Ovary (tissue), 9 donors: ENCODE results near the gene TTC16. TPM values are rescaled to one million over a fixed set of nuclear protein-coding genes. Genes with fewer than 3 reads are reported as not detected.
A peak's percentile ranks its signal among the peaks of the same experiment; 100 is the strongest.

Experiments
- DNase-seq, 5 donors: peaks; one replicate each; pipeline ENCODE4 v3.0.0-alpha.2; 2019 to 2020
- H3K27ac ChIP-seq, 2 donors: fragments of 200-600 bp; one replicate each; pipeline versions ENCODE4 v1.5.1 to v1.8.0; 2019 to 2022
- H3K27me3 ChIP-seq: fragments of 200-600 bp; one replicate; pipeline ENCODE4 v1.8.0; 2022
- H3K36me3 ChIP-seq: fragments of 200-600 bp; sonication (generic); one replicate; pipeline ENCODE4 v1.5.1; 2019
- H3K4me1 ChIP-seq: one replicate; pipeline ENCODE4 v1.8.1; 2013; ENCODE audit warnings: mild to moderate bottlenecking, moderate library complexity; ENCODE audit not compliant: insufficient read depth
- H3K4me3 ChIP-seq: fragments of 200-600 bp; sonication (generic); one replicate; pipeline ENCODE4 v1.5.1; 2017
- H3K9me3 ChIP-seq, 2 donors: fragments of 200-600 bp in 1 of 2; sonication (generic) in 1 of 2; one replicate each; pipeline versions ENCODE4 v1.5.1 to v1.8.1; 2013 to 2019; ENCODE audit warnings: mild to moderate bottlenecking in 1 of 2, moderate library complexity in 1 of 2
- CTCF ChIP-seq, 3 donors: fragments of 450-650 bp in 2 of 3; fragments of 200-600 bp in 1 of 3; IDR thresholded peaks; one replicate each; pipeline versions ENCODE4 v1.5.1 to v1.8.0; 2016 to 2022; ENCODE audit warnings: antibody characterized with exemption in 3 of 3, mild to moderate bottlenecking in 1 of 3
- EP300 ChIP-seq: sonication (generic); formaldehyde crosslinking; IDR thresholded peaks from one replicate; pipeline ENCODE4 v1.6.1; 2017; ENCODE audit warnings: antibody characterized with exemption
- POLR2A ChIP-seq: fragments of 450-650 bp; IDR thresholded peaks from one replicate; pipeline ENCODE4 v1.6.1; 2017; ENCODE audit warnings: antibody characterized with exemption, mild to moderate bottlenecking, moderate library complexity
- WGBS, 3 donors: extraction: QIAGEN DNeasy Blood & Tissue Kit in 1 of 3; methylation state at CpG; one replicate each; pipeline versions ENCODE4 v1.1.5 to v1.1.7; 2013 to 2017; 5-methylcytosine and 5-hydroxymethylcytosine counted together
- intact Hi-C, 4 donors: fragments of 100-400 bp; cut with DNase I; formaldehyde crosslinking; loops; one replicate each; pipeline versions ENCODE4 v1.11.0 to v1.15.1; 2022 to 2023
- polyA plus RNA-seq, 2 donors: library from polyadenylated mRNA; stranded (reverse); fragments of 200-250 nt in 1 of 2; fragments of 350-450 nt in 1 of 2; fragmentation: Illumina TruSeq in 1 of 2; extraction: RNeasy Lipid Tissue Mini Kit (QIAGEN cat#74804) in 1 of 2; gene quantifications; one replicate each; pipeline ENCODE4 v1.2.3, GENCODE V29; 2013 to 2014
- total RNA-seq, 7 donors: library from RNA; depleted of rRNA in 2 of 7; stranded (reverse); fragments of >200 nt in 2 of 7; fragmentation: NEBNext Ultra II Directional in 3 of 7; extraction: Animal tissue kit (Norgen Biotek cat#: 25700) in 3 of 7; gene quantifications; one replicate each; pipeline versions ENCODE4 v1.1.0 to v1.2.4, GENCODE V29; 2016 to 2023
- donor health status: DM: no; HTN: no; CAD: no; lungs with moderate emphysema.
- donor health status: DM: no; HTN: no; CAD: no.
- donor health status: Bipolar disorder and iron deficiency.
- donor health status: DM: yes; HTN: yes; CAD: no.
- donor health status: DM: no; HTN: no; CAD: no.
- donor health status: DM: yes; HTN: yes; CAD: no.

TTC16 gene
- total and polyA plus RNA-seq, 9 donors = under 0.01 to 5.9 (median 0.21) TPM; not detected in 3

GRCh38 chr9:127731938-127732337 lies 16.1 kb downstream of the TTC16 start:
- Histone ChIP-seq H3K9me3 (no peaks in the 10 kb centered on the region), H3K36me3 (no peaks in the 10 kb centered on the region), H3K27ac (no peak overlapping the region), H3K4me1 (peaks cover 6% of the 10 kb centered on the region), H3K4me3 (no peak overlapping the region), H3K27me3 (no peaks in the 10 kb centered on the region)
- DNase-seq = no peak
- intact Hi-C loops = loop anchor here (2.0 to 5.0 kb wide), 3 partner anchors 140 to 145 kb away; no protein-coding TSS in a partner anchor
- 58 to 70% (median 64%) methylated on average over 13 to 16 of the region's 16 CpGs for WGBS, 3 donors
- TF ChIP-seq POLR2A = no peak
- no peak for TF ChIP-seq EP300
- TF ChIP-seq CTCF (IDR thresholded peaks at IDR 0.05) = no peak

DNA sequence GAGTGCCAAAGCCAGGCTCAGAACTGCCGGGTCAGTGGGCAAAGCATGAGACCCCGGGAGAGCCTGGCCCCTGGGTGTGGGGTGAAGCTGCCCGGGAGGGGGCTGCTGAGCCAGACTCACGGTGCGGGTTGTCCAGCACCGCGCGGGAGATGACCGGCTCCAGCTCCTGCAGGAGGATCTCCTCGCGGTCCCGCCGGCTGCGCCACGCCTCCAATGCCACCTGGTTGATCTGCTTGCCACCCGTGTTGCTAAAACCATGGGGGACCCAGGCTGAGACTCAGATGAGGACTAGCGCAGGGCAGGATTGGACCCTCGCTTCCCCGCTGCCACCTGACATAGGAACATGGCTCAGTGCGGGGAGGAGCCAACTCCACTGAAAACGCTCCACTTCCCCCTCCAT lies 16.6 kb downstream of the TTC16 start:
- intact Hi-C loops = loop anchor here (2.0 to 5.0 kb wide), 3 partner anchors 140 to 145 kb away; no protein-coding TSS in a partner anchor
- Histone ChIP-seq H3K36me3 (no peaks in the 10 kb centered on the region), H3K9me3 (no peaks in the 10 kb centered on the region), H3K4me3 (no peak overlapping the region), H3K4me1 (peaks cover 6% of the 10 kb centered on the region), H3K27me3 (no peaks in the 10 kb centered on the region), H3K27ac (no peak overlapping the region)
- no peak for TF ChIP-seq POLR2A
- TF ChIP-seq CTCF (IDR thresholded peaks at IDR 0.05) = no peak
- TF ChIP-seq EP300 = no peak
- DNase-seq = no peak
- WGBS, 3 donors = 87 to 92% (median 92%) methylated on average over 21 of the region's 21 CpGs

DNA sequence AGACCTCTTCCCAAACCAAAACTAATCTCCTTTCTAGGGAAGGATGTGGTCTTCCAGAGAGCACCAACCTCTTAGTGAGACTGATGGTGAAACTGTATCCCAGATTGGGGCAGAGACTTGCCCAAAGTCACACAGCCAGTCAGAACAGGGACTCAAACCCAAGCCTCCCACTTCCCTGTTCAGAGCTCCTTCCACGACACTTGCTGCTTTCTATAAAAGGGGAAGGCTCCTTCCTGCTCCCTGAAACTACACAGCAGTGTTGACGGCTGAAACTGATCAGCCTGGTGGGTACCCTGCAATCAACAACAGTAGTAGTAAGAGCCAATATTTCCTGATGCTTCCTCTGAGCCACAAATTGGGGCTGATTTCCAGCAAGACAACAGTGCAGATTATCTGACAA lies 17.7 kb downstream of the TTC16 start:
- 76 to 92% (median 88%) methylated on average over 2 of the region's 2 CpGs for WGBS, 3 donors
- H3K27ac ChIP-seq = no peak overlapping the region

GRCh38 chr9:127734247-127734746 lies 18.4 kb downstream of the TTC16 start:
- peak overlapping the region; percentile 80 to 88 for H3K27ac ChIP-seq
- TF ChIP-seq CTCF (IDR thresholded peaks at IDR 0.05) (no peak), EP300 (no peak), POLR2A (no peak)
- no peaks in the 10 kb centered on the region for H3K9me3 ChIP-seq
- peak in 1 of 5 donors; percentile 53 for DNase-seq
- intact Hi-C loops = loop anchor here (2.0 to 5.0 kb wide), 5 partner anchors 51 to 187 kb away; no protein-coding TSS in a partner anchor
- no peaks in the 10 kb centered on the region for H3K27me3 ChIP-seq
- H3K36me3 ChIP-seq = no peaks in the 10 kb centered on the region
- H3K4me1 ChIP-seq = peaks cover 6% of the 10 kb centered on the region
- peak overlapping the region; percentile 88 for H3K4me3 ChIP-seq
- 23 to 35% (median 25%) methylated on average over 22 of the region's 22 CpGs for WGBS, 3 donors

More for the DNA sequence above, 17.7 kb downstream of the TTC16 start:
- DNase-seq = no peak
- Histone ChIP-seq H3K4me3 (no peak overlapping the region), H3K36me3 (no peaks in the 10 kb centered on the region), H3K9me3 (no peaks in the 10 kb centered on the region), H3K4me1 (peaks cover 6% of the 10 kb centered on the region), H3K27me3 (no peaks in the 10 kb centered on the region)
- TF ChIP-seq POLR2A (no peak), EP300 (no peak), CTCF (IDR thresholded peaks at IDR 0.05) (no peak)
- intact Hi-C loops = loop anchor here (2.0 to 5.0 kb wide), 6 partner anchors 51 to 187 kb away; no protein-coding TSS in a partner anchor
